WTC11 (cell line): ENCODE measurements around the gene PDXP. TPM values are rescaled to one million over a fixed set of nuclear protein-coding genes. Genes with fewer than 3 reads are reported as not detected.

ENCODE experiments used
- ATAC-seq: fragments of 200-7000 bp; cut with Tn5 transposase; 2 replicates; pipeline ENCODE4 v1.10.0; 2021; ENCODE audit warnings: mild to moderate bottlenecking, moderate library complexity
- CTCF ChIA-PET: fragments of 300-600 bp; sonication (Branson Sonifier 250); formaldehyde crosslinking; loops from one replicate; lab custom pipeline; 2021; ENCODE audit warnings: antibody characterized with exemption; lab: Charles Lee
- POLR2A ChIA-PET: fragments of 350-600 bp; sonication (Branson Sonifier 250); formaldehyde crosslinking; loops from one replicate; lab custom pipeline; 2021; ENCODE audit warnings: antibody characterized with exemption; lab: Charles Lee
- DNase-seq: peaks from one replicate; pipeline ENCODE4 v3.0.0; 2021; ENCODE audit warnings: low spot score
- H3K27ac Mint-ChIP-seq: 2 replicates; pipeline ENCODE4 v1.8.0; 2021; ENCODE audit warnings: mixed read lengths
- H3K27me3 Mint-ChIP-seq: 2 replicates; pipeline ENCODE4 v1.8.0; 2021; ENCODE audit warnings: low read depth, mild to moderate bottlenecking, moderate library complexity, mixed read lengths
- H3K36me3 Mint-ChIP-seq: 2 replicates; pipeline ENCODE4 v1.8.0; 2021; ENCODE audit warnings: mixed read lengths
- H3K4me1 Mint-ChIP-seq: 2 replicates; pipeline ENCODE4 v1.8.0; 2022; ENCODE audit warnings: mixed read lengths
- H3K4me3 Mint-ChIP-seq: 2 replicates; pipeline ENCODE4 v1.8.0; 2021; ENCODE audit warnings: mild to moderate bottlenecking, moderate library complexity, mixed read lengths
- H3K9me3 Mint-ChIP-seq: 2 replicates; pipeline ENCODE4 v1.8.0; 2021; ENCODE audit warnings: mixed read lengths
- AFF4 ChIP-seq: sonication (generic); formaldehyde crosslinking; IDR thresholded peaks from 2 replicates; pipeline ENCODE4 v1.8.1; 2023; ENCODE audit warnings: mild to moderate bottlenecking, missing genetic modification reagents, borderline replicate concordance
- ATF2 ChIP-seq: sonication (generic); formaldehyde crosslinking; IDR thresholded peaks from 2 replicates; pipeline ENCODE4 v1.8.1; 2022; ENCODE audit warnings: low read depth, missing genetic modification reagents, borderline replicate concordance
- CTCF ChIP-seq: fragments of 200-600 bp; IDR thresholded peaks from 2 replicates; pipeline ENCODE4 v1.8.0; 2022; ENCODE audit warnings: antibody characterized with exemption
- E2F4 ChIP-seq: sonication (generic); formaldehyde crosslinking; IDR thresholded peaks from 2 replicates; pipeline ENCODE4 v1.8.1; 2022; ENCODE audit warnings: low read depth, mild to moderate bottlenecking, moderate library complexity, missing genetic modification reagents, borderline replicate concordance
- FOXK1 ChIP-seq: sonication (generic); formaldehyde crosslinking; IDR thresholded peaks from 2 replicates; pipeline ENCODE4 v1.8.0; 2022; ENCODE audit warnings: mild to moderate bottlenecking, moderate library complexity, missing genetic modification reagents
- FOXP1 ChIP-seq: sonication (generic); formaldehyde crosslinking; IDR thresholded peaks from 2 replicates; pipeline ENCODE4 v1.8.0; 2022; ENCODE audit warnings: missing genetic modification reagents, mild to moderate bottlenecking, moderate library complexity, borderline replicate concordance
- HMGA2 ChIP-seq: fragments of 250-450 bp; sonication (Bioruptor Pico); IDR thresholded peaks from 2 replicates; pipeline ENCODE4 v1.4.0; 2021; ENCODE audit warnings: mild to moderate bottlenecking, moderate library complexity
- IRF2 ChIP-seq: sonication (generic); formaldehyde crosslinking; IDR thresholded peaks from 2 replicates; pipeline ENCODE4 v1.8.0; 2022; ENCODE audit warnings: low read depth, missing genetic modification reagents, borderline replicate concordance
- JAZF1 ChIP-seq: fragments of 250-450 bp; sonication (Bioruptor Pico); IDR thresholded peaks from 2 replicates; pipeline ENCODE4 v1.9.0; 2021; ENCODE audit warnings: moderate library complexity, mild to moderate bottlenecking, inconsistent platforms
- NR1H2 ChIP-seq: sonication (generic); formaldehyde crosslinking; IDR thresholded peaks from 2 replicates; pipeline ENCODE4 v1.9.0; 2021; ENCODE audit warnings: mild to moderate bottlenecking, moderate library complexity, missing genetic modification reagents
- SMAD3 ChIP-seq: sonication (generic); formaldehyde crosslinking; IDR thresholded peaks from 2 replicates; pipeline ENCODE4 v1.8.0; 2022; ENCODE audit warnings: missing genetic modification reagents, mild to moderate bottlenecking, borderline replicate concordance
- SMAD4 ChIP-seq: sonication (generic); formaldehyde crosslinking; IDR thresholded peaks from 2 replicates; pipeline ENCODE4 v1.8.0; 2022; ENCODE audit warnings: mild to moderate bottlenecking, missing genetic modification reagents
- SP1 ChIP-seq: sonication (generic); formaldehyde crosslinking; conservative IDR thresholded peaks from 2 replicates; pipeline ENCODE4 v1.8.1; 2022; ENCODE audit warnings: missing genetic modification reagents
- TCF7 ChIP-seq: sonication (generic); formaldehyde crosslinking; IDR thresholded peaks from 2 replicates; pipeline ENCODE4 v1.8.0; 2022; ENCODE audit warnings: mild to moderate bottlenecking, low read depth, missing genetic modification reagents, moderate library complexity
- TEAD1 ChIP-seq: sonication (generic); formaldehyde crosslinking; IDR thresholded peaks from 2 replicates; pipeline ENCODE4 v1.8.0; 2022; ENCODE audit warnings: mild to moderate bottlenecking, missing genetic modification reagents
- USF1 ChIP-seq: sonication (generic); formaldehyde crosslinking; IDR thresholded peaks from 2 replicates; pipeline ENCODE4 v1.8.0; 2022; ENCODE audit warnings: mild to moderate bottlenecking, missing genetic modification reagents
- ZBTB21 ChIP-seq: sonication (generic); formaldehyde crosslinking; IDR thresholded peaks from 2 replicates; pipeline ENCODE4 v1.8.1; 2023; ENCODE audit warnings: mild to moderate bottlenecking, missing genetic modification reagents, borderline replicate concordance
- ZMAT4 ChIP-seq: fragments of 250-450 bp; sonication (Bioruptor Pico); IDR thresholded peaks from 2 replicates; pipeline ENCODE4 v1.9.0; 2021; ENCODE audit warnings: mild to moderate bottlenecking
- ZNF121 ChIP-seq: sonication (generic); formaldehyde crosslinking; IDR thresholded peaks from 2 replicates; pipeline ENCODE4 v1.8.0; 2023; ENCODE audit warnings: missing genetic modification reagents
- ZNF423 ChIP-seq: fragments of 250-450 bp; sonication (Bioruptor Pico); IDR thresholded peaks from 2 replicates; pipeline ENCODE4 v2.1.2; 2022; ENCODE audit warnings: mild to moderate bottlenecking, moderate library complexity
- total RNA-seq: library from RNA; stranded (reverse); gene quantifications from 3 replicates; pipeline ENCODE4 v1.2.3, GENCODE V29; 2021
- TF ChIP-seq, protein P1 (sequence below): sonication (generic); formaldehyde crosslinking; IDR thresholded peaks from 2 replicates; pipeline ENCODE4 v1.8.1; 2022; ENCODE audit warnings: mild to moderate bottlenecking, moderate library complexity, missing genetic modification reagents
- TF ChIP-seq, protein P2 (sequence below): sonication (generic); formaldehyde crosslinking; IDR thresholded peaks from 2 replicates; pipeline ENCODE4 v1.8.0; 2022; ENCODE audit warnings: mild to moderate bottlenecking, missing genetic modification reagents
- TF ChIP-seq, protein P3 (sequence below): sonication (generic); formaldehyde crosslinking; IDR thresholded peaks from 2 replicates; pipeline ENCODE4 v1.8.1; 2023; ENCODE audit warnings: mild to moderate bottlenecking, missing genetic modification reagents, moderate library complexity

Gene PDXP
- total RNA-seq, 1 experiment from 2014 or later: 36.1 TPM

DNA sequence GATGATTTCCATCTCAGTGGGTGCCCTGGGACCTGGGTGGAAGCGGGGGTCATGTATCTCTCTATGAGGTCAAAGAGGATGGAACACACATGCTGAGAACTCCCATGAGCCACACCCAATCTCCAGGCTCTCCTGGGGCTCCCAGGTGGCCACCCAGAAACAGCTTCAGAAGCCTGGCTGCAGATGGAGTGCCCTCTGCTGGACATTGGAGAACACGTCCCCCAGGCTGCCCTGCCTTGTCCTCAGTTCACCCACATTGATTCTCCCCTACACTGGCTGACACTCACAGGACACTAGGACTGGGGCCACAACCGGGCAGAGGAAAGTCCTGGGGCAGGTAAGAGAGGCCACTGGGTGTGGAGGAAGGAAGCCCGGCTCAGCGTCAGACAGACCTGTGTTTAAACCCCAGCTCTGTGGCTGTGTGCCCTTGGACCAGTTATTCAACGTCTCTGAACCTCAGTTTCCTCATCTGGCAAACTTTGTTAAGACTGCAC lies 23.1 kb downstream of the PDXP start:
- no peaks in the 10 kb centered on the region for H3K36me3 Mint-ChIP-seq
- peaks cover 8% of the 10 kb centered on the region for H3K27me3 Mint-ChIP-seq
- no peak for TF ChIP-seq E2F4
- no peak for TF ChIP-seq TEAD1 (CRISPR knock-in tag)
- TF ChIP-seq ZBTB21: no peak
- no peak for TF ChIP-seq SMAD3 (CRISPR knock-in tag)
- peak; percentile 68 for TF ChIP-seq CTCF
- TF ChIP-seq ATF2: no peak
- TF ChIP-seq ZNF423 (CRISPR knock-in tag): peak; percentile 75
- no peak for TF ChIP-seq SMAD4 (CRISPR knock-in tag)
- no peak for TF ChIP-seq SP1 (CRISPR knock-in tag)
- TF ChIP-seq NR1H2 (CRISPR knock-in tag): no peak
- no peak for TF ChIP-seq IRF2
- TF ChIP-seq TCF7: no peak
- TF ChIP-seq ZMAT4 (CRISPR knock-in tag): no peak
- TF ChIP-seq HMGA2 (CRISPR knock-in tag): no peak
- TF ChIP-seq, protein P1, sequence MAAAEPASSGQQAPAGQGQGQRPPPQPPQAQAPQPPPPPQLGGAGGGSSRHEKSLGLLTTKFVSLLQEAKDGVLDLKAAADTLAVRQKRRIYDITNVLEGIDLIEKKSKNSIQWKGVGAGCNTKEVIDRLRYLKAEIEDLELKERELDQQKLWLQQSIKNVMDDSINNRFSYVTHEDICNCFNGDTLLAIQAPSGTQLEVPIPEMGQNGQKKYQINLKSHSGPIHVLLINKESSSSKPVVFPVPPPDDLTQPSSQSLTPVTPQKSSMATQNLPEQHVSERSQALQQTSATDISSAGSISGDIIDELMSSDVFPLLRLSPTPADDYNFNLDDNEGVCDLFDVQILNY (CRISPR knock-in tag): no peak
- TF ChIP-seq, protein P2, sequence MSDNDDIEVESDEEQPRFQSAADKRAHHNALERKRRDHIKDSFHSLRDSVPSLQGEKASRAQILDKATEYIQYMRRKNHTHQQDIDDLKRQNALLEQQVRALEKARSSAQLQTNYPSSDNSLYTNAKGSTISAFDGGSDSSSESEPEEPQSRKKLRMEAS (CRISPR knock-in tag): 0 out of 2 replicates have a peak, but pooled peaks have one; percentile 43
- no peak for TF ChIP-seq AFF4
- TF ChIP-seq FOXP1 (CRISPR knock-in tag): no peak
- TF ChIP-seq, protein P3, sequence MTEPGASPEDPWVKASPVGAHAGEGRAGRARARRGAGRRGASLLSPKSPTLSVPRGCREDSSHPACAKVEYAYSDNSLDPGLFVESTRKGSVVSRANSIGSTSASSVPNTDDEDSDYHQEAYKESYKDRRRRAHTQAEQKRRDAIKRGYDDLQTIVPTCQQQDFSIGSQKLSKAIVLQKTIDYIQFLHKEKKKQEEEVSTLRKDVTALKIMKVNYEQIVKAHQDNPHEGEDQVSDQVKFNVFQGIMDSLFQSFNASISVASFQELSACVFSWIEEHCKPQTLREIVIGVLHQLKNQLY: no peak
- TF ChIP-seq ZNF121 (CRISPR knock-in tag): peak; percentile 34
- no peak for TF ChIP-seq JAZF1 (CRISPR knock-in tag)
- 0 out of 2 replicates have a peak, but pooled peaks have one; percentile 18 for TF ChIP-seq FOXK1 (CRISPR knock-in tag)
- no peak for TF ChIP-seq USF1
- ChIA-PET CTCF (interaction anchor here (0.5 to 4.0 kb wide), 22 partner anchors 8 to 609 kb away, joined by 3 to 85 read pairs (median 6); partner anchors contain the start of genes ANKRD54, GCAT, GGA1 and PDXP), POLR2A (interaction anchor here (0.5 to 1.4 kb wide), 3 partner anchors 12 to 23 kb away, joined by 3 to 7 read pairs (median 3); partner anchors contain the start of gene PDXP)
- ATAC-seq (peak; percentile 54), DNase-seq (peak; percentile 84)
- H3K4me3 Mint-ChIP-seq: no peak overlapping the region
- no peak overlapping the region for H3K27ac Mint-ChIP-seq
- H3K9me3 Mint-ChIP-seq: no peaks in the 10 kb centered on the region
- H3K4me1 Mint-ChIP-seq: peaks cover 8% of the 10 kb centered on the region
